IMR-90 (cell line): ENCODE results near the gene DNAJB4. TPM values are rescaled to one million over a fixed set of nuclear protein-coding genes. Genes with fewer than 3 reads are reported as not detected.

Experiments used
- ATAC-seq: fragments of 200-7000 bp; cut with Tn5 transposase; 2 replicates; pipeline ENCODE4 v1.9.1; 2020; ENCODE audit warnings: low read depth, mild to moderate bottlenecking, moderate library complexity
- BruUV-seq: library from RNA; stranded (reverse); fragments of 400-500 nt; replicated peaks from 2 replicates; lab custom pipeline; 2021; lab: Mats Ljungman, UMichigan
- CTCF ChIA-PET: fragments of 300-600 bp; formaldehyde crosslinking; extraction: SDS; loops from one replicate; lab custom pipeline; 2021; ENCODE audit warnings: antibody characterized with exemption; lab: Yijun Ruan, JAX
- POLR2A ChIA-PET: fragments of 300-600 bp; sonication (Branson Sonifier 250); formaldehyde crosslinking; loops from one replicate; lab custom pipeline; 2022; ENCODE audit warnings: antibody characterized with exemption; ENCODE audit not compliant: unreplicated experiment; lab: Charles Lee
- DNase-seq: peaks from one replicate; pipeline ENCODE4 v3.0.0; 2013
- H2AFZ ChIP-seq: replicated peaks from 2 replicates; pipeline ENCODE3; 2013; ENCODE audit warnings: low read length, mild to moderate bottlenecking; ENCODE audit not compliant: poor library complexity
- H2AK5ac ChIP-seq: 2 replicates; pipeline ENCODE4 v1.6.1; 2013; ENCODE audit warnings: low read depth, low read length, inconsistent platforms
- H2AK9ac ChIP-seq: replicated peaks from 2 replicates; pipeline ENCODE3; 2013; ENCODE audit warnings: mild to moderate bottlenecking, low read depth, low read length, moderate library complexity; ENCODE audit not compliant: poor library complexity
- H2BK120ac ChIP-seq: 2 replicates; pipeline ENCODE4 v1.6.1; 2013; ENCODE audit warnings: low read depth, low read length, inconsistent platforms
- H2BK15ac ChIP-seq: 3 replicates; pipeline ENCODE4 v1.6.1; 2013; ENCODE audit warnings: low read depth, low read length, inconsistent platforms
- H2BK20ac ChIP-seq: 2 replicates; pipeline ENCODE4 v1.6.1; 2013; ENCODE audit warnings: low read depth, mild to moderate bottlenecking, inconsistent platforms, low read length, moderate library complexity
- H2BK5ac ChIP-seq: 2 replicates; pipeline ENCODE4 v1.6.1; 2013; ENCODE audit warnings: mild to moderate bottlenecking, low read depth, low read length, inconsistent platforms; ENCODE audit not compliant: poor library complexity, severe bottlenecking
- H3K14ac ChIP-seq: replicated peaks from 2 replicates; pipeline ENCODE4 v1.6.1; 2013; ENCODE audit warnings: low read depth, low read length, inconsistent platforms
- H3K18ac ChIP-seq: 2 replicates; pipeline ENCODE4 v1.6.1; 2013; ENCODE audit warnings: low read depth, low read length, control low read depth
- H3K23ac ChIP-seq: 2 replicates; pipeline ENCODE4 v1.6.1; 2013; ENCODE audit warnings: low read depth, low read length, inconsistent platforms
- H3K27ac ChIP-seq: 2 replicates; pipeline ENCODE4 v1.5.1; 2013; ENCODE audit warnings: mild to moderate bottlenecking, control low read depth, low read length; ENCODE audit not compliant: insufficient read depth
- H3K27me3 ChIP-seq: 2 replicates; pipeline ENCODE4 v1.6.1; 2013; ENCODE audit warnings: low read length; ENCODE audit not compliant: control insufficient read depth, insufficient read depth
- H3K36me3 ChIP-seq: 2 replicates; pipeline ENCODE4 v1.6.1; 2013; ENCODE audit warnings: low read length, mixed read lengths; ENCODE audit not compliant: control insufficient read depth, insufficient read depth
- H3K4ac ChIP-seq: 2 replicates; pipeline ENCODE4 v1.6.1; 2013; ENCODE audit warnings: low read depth, low read length, inconsistent platforms
- H3K4me1 ChIP-seq: 2 replicates; pipeline ENCODE4 v1.6.1; 2013; ENCODE audit warnings: low read length, mixed read lengths; ENCODE audit not compliant: control insufficient read depth, insufficient read depth
- H3K4me2 ChIP-seq: 2 replicates; pipeline ENCODE4 v1.6.1; 2013; ENCODE audit warnings: low read depth, mild to moderate bottlenecking, control low read depth, low read length, moderate library complexity
- H3K4me3 ChIP-seq: 2 replicates; pipeline ENCODE4 v1.5.1; 2013; ENCODE audit warnings: low read depth, mild to moderate bottlenecking, control low read depth, low read length, moderate library complexity; ENCODE audit not compliant: insufficient read depth
- H3K56ac ChIP-seq: 2 replicates; pipeline ENCODE4 v1.6.1; 2013; ENCODE audit warnings: low read length, inconsistent platforms; ENCODE audit not compliant: insufficient read depth; ENCODE audit errors: extremely low read depth
- H3K79me1 ChIP-seq, 2 experiments: 2 replicates each; pipeline ENCODE4 v1.6.1; 2013; ENCODE audit warnings: low read length in 2 of 2, inconsistent platforms in 1 of 2, low read depth in 1 of 2
- H3K9ac ChIP-seq: 2 replicates; pipeline ENCODE4 v1.6.1; 2013; ENCODE audit warnings: low read depth, low read length, control low read depth
- H3K9me1 ChIP-seq: 2 replicates; pipeline ENCODE4 v1.6.1; 2013; ENCODE audit warnings: low read length, inconsistent platforms; ENCODE audit not compliant: insufficient read depth
- H3K9me3 ChIP-seq: 2 replicates; pipeline ENCODE4 v1.6.1; 2013; ENCODE audit warnings: low read length; ENCODE audit not compliant: control insufficient read depth, insufficient read depth
- H4K20me1 ChIP-seq: 2 replicates; pipeline ENCODE4 v1.6.1; 2013; ENCODE audit warnings: low read length, inconsistent platforms; ENCODE audit not compliant: insufficient read depth
- H4K5ac ChIP-seq: 2 replicates; pipeline ENCODE4 v1.6.1; 2013; ENCODE audit warnings: mild to moderate bottlenecking, low read depth, low read length, control low read depth
- H4K8ac ChIP-seq, 2 experiments: 2 replicates each; pipeline ENCODE4 v1.6.1; 2013; ENCODE audit warnings: low read depth in 2 of 2, low read length in 2 of 2, control low read depth in 1 of 2, inconsistent platforms in 1 of 2
- H4K91ac ChIP-seq: 2 replicates; pipeline ENCODE4 v1.6.1; 2013; ENCODE audit warnings: low read depth, low read length, inconsistent platforms; ENCODE audit not compliant: insufficient read depth
- CEBPB ChIP-seq: IDR thresholded peaks from 2 replicates; pipeline ENCODE4 v1.6.1; 2012; ENCODE audit warnings: low read depth, low read length, improper control_type of control experiment
- FOS ChIP-seq: fragments of 150-350 bp; IDR thresholded peaks from 2 replicates; pipeline ENCODE4 v1.6.1; 2016; ENCODE audit warnings: low read depth, low read length
- MAZ ChIP-seq: IDR thresholded peaks from 2 replicates; pipeline ENCODE4 v1.6.1; 2012; ENCODE audit warnings: low read depth, mild to moderate bottlenecking, low read length, improper control_type of control experiment, moderate library complexity, borderline replicate concordance
- RAD21 ChIP-seq: IDR thresholded peaks from 2 replicates; pipeline ENCODE4 v1.6.1; 2012; ENCODE audit warnings: low read length, improper control_type of control experiment
- SMC3 ChIP-seq: fragments of 150-350 bp; IDR thresholded peaks from 2 replicates; pipeline ENCODE4 v1.6.1; 2016; ENCODE audit warnings: low read depth, mild to moderate bottlenecking, antibody characterized with exemption, low read length, moderate library complexity
- USF2 ChIP-seq: fragments of 150-350 bp; IDR thresholded peaks from 2 replicates; pipeline ENCODE4 v1.6.1; 2017; ENCODE audit warnings: mild to moderate bottlenecking, antibody characterized with exemption, low read length, low read depth
- WGBS, 2 experiments: methylation state at CpG; one replicate each; pipeline versions ENCODE4 v1.1.5 to v1.1.7; 2013; ENCODE audit warnings: missing lambda C conversion rate in 2 of 2; ENCODE audit not compliant: insufficient read length in 1 of 2; ENCODE audit errors: extremely low coverage in 2 of 2; 5-methylcytosine and 5-hydroxymethylcytosine counted together
- dilution Hi-C: fragments of 300-500 bp; cut with HindIII; formaldehyde crosslinking; loops from one replicate; pipeline ENCODE4 v1.14.3; 2018; ENCODE audit warnings: low sequenced_read_pairs; ENCODE audit not compliant: unreplicated experiment
- in situ Hi-C: fragments of 300-500 bp; cut with MboI; formaldehyde crosslinking; loops from 3 replicates; pipeline ENCODE4 v1.14.3; 2019; ENCODE audit warnings: low sequenced_read_pairs, inconsistent platforms, mixed read lengths
- intact Hi-C: fragments of 100-400 bp; cut with micrococcal nuclease; formaldehyde crosslinking; loops from 2 replicates; pipeline ENCODE4 v1.10.0; 2022
- polyA plus RNA-seq, 3 experiments: library from polyadenylated mRNA; depleted of rRNA; stranded (reverse); fragments of >200 nt; gene quantifications; 2 replicates each; pipeline ENCODE4 v1.2.3, GENCODE V29; 2012; ENCODE audit warnings: low replicate concordance in 1 of 3
- total RNA-seq: library from RNA; depleted of rRNA; stranded (reverse); fragments of >200 nt; gene quantifications from 2 replicates; pipeline ENCODE4 v1.2.3, GENCODE V29; 2012

Gene DNAJB4
- total and polyA plus RNA-seq, 2 of the 4 experiments (the other 2 are of a cell fraction), result 30.6 to 31.0 TPM

GRCh38 chr1:78005448-78005722, 646 bp downstream of the DNAJB4 start:
- in situ Hi-C loops, result no loop called here

More at GRCh38 chr1:78005448-78005722, 646 bp downstream of the DNAJB4 start:
- Histone ChIP-seq H3K18ac (peak overlapping the region; percentile 91), H3K36me3 (no peaks in the 10 kb centered on the region), H2AK5ac (no peak overlapping the region), H4K91ac (no peak overlapping the region), H2AFZ (no peak overlapping the region), H3K23ac (peak overlapping the region; percentile 2; the same call in 1 of the 2 replicates), H3K9ac (peak overlapping the region; percentile 90), H4K20me1 (peaks cover 3% of the 10 kb centered on the region; the same call in 1 of the 2 replicates), H2BK20ac (no peak overlapping the region), H3K9me1 (no peaks in the 10 kb centered on the region), H3K4ac (no peak overlapping the region), H2BK15ac (no peak overlapping the region), H2AK9ac (no peak overlapping the region), H3K27ac (peak overlapping the region; percentile 85), H3K9me3 (no peaks in the 10 kb centered on the region), H2BK5ac (peak overlapping the region; percentile 100), H3K27me3 (no peaks in the 10 kb centered on the region), H4K5ac (peak overlapping the region; percentile 19; the same call in 1 of the 2 replicates), H3K14ac (0 out of 2 replicates have a peak overlapping the region, but pooled peaks have one; percentile 5), H4K8ac (no peak overlapping the region; a peak in 1 of 4 replicates), H3K4me2 (peak overlapping the region; percentile 98), H3K4me3 (peak overlapping the region; percentile 80), H2BK120ac (no peak overlapping the region), H3K4me1 (peaks cover 6% of the 10 kb centered on the region), H3K79me1 (peaks cover 0 to 20% of the 10 kb centered on the region in 2 experiments; a peak in 2 of 4 replicates), H3K56ac (peak overlapping the region; percentile 73; the same call in 1 of the 2 replicates)
- ATAC-seq (no peak), DNase-seq (no peak)
- no CpG with 5 or more reads among the region's 1 CpG for WGBS, 2 experiments
- dilution Hi-C loops, result no loop called here
- BruUV-seq, result TSS peak; percentile 86
- intact Hi-C loops, result no loop called here
- TF ChIP-seq USF2, result no peak
- no peak for TF ChIP-seq FOS
- no peak for TF ChIP-seq MAZ
- no peak for TF ChIP-seq RAD21
- TF ChIP-seq SMC3, result no peak
- no peak for TF ChIP-seq CEBPB
- CTCF ChIA-PET, result interaction anchor here (0.6 to 2.7 kb wide), 5 partner anchors 10 to 1014 kb away, joined by 3 to 7 read pairs (median 4); partner anchors contain the start of gene FUBP1
- POLR2A ChIA-PET, result interaction anchor here (0.5 to 2.1 kb wide), 3 partner anchors 27 to 102 kb away, joined by 3 to 9 read pairs (median 4); partner anchors contain the start of gene FUBP1
